Uterus (tissue), 4 donors: Measurements from ENCODE around the gene ZIM2. TPM values are rescaled to one million over a fixed set of nuclear protein-coding genes. Genes with fewer than 3 reads are reported as not detected.

Experiments
- DNase-seq, 2 donors: peaks; one replicate each; pipeline ENCODE4 v3.0.0-alpha.2; 2019 to 2020
- H3K27ac ChIP-seq, 2 donors: fragments of 200-600 bp; sonication (generic); 1 replicate in 1 of 2; 2 replicates in 1 of 2; pipeline ENCODE4 v1.5.1; 2016 to 2018
- H3K27me3 ChIP-seq, 2 donors: fragments of 200-600 bp; sonication (generic); one replicate each; pipeline ENCODE4 v1.5.1; 2018 to 2019; ENCODE audit warnings: control low read depth in 1 of 2
- H3K36me3 ChIP-seq, 2 donors: fragments of 200-600 bp; sonication (generic); one replicate each; pipeline ENCODE4 v1.5.1; 2019; ENCODE audit warnings: control low read depth in 1 of 2
- H3K4me1 ChIP-seq, 2 donors: fragments of 200-600 bp; sonication (generic); one replicate each; pipeline ENCODE4 v1.5.1; 2018 to 2019; ENCODE audit warnings: control low read depth in 1 of 2
- H3K4me3 ChIP-seq, 2 donors: fragments of 200-600 bp; sonication (generic); 1 replicate in 1 of 2; 2 replicates in 1 of 2; pipeline ENCODE4 v1.5.1; 2018 to 2019; ENCODE audit warnings: mild to moderate bottlenecking in 1 of 2
- H3K9me3 ChIP-seq, 2 donors: fragments of 200-600 bp; sonication (generic); one replicate each; pipeline ENCODE4 v1.5.1; 2019; ENCODE audit warnings: control low read depth in 1 of 2
- CTCF ChIP-seq, 4 experiments: fragments of 200-600 bp in 2 of 4; fragments of 450-650 bp in 2 of 4; sonication (generic) in 2 of 4; IDR thresholded peaks; one replicate each; pipeline ENCODE4 v1.5.1; 2016 to 2019; ENCODE audit warnings: antibody characterized with exemption in 4 of 4, mild to moderate bottlenecking in 2 of 4, moderate library complexity in 1 of 4
- POLR2A ChIP-seq, 2 donors: fragments of 450-650 bp; IDR thresholded peaks; one replicate each; pipeline ENCODE4 v1.6.1; 2016; ENCODE audit warnings: antibody characterized with exemption in 2 of 2, mild to moderate bottlenecking in 1 of 2, moderate library complexity in 1 of 2
- intact Hi-C: fragments of 100-400 bp; cut with DNase I; formaldehyde crosslinking; loops from one replicate; pipeline ENCODE4 v1.15.1; 2023; ENCODE audit warnings: low total_unique reads
- total RNA-seq, 4 donors: library from RNA; depleted of rRNA in 3 of 4; stranded (reverse); fragments of >200 nt in 3 of 4; gene quantifications; one replicate each; pipeline versions ENCODE4 v1.1.0 to v1.2.4, GENCODE V29; 2014 to 2023
- donor health status: DM: yes; HTN: yes; CAD: no.

Gene ZIM2
- total RNA-seq, 4 donors from 2014 or later: 4.9 to 6.0 TPM; not detected in 2

- peaks cover 0 to 6% of the 10 kb centered on the region in 2 donors for H3K4me1 ChIP-seq
- TF ChIP-seq POLR2A (IDR thresholded peaks at IDR 0.05) (no peak), CTCF (IDR thresholded peaks at IDR 0.05) (no peak)
- no peak overlapping the region for H3K4me3 ChIP-seq
- intact Hi-C loops: no loop called here
- no peaks in the 10 kb centered on the region for H3K9me3 ChIP-seq
- no peaks in the 10 kb centered on the region for H3K27me3 ChIP-seq
- DNase-seq: no peak
- no peak overlapping the region for H3K27ac ChIP-seq
- no peaks in the 10 kb centered on the region for H3K36me3 ChIP-seq
Measured at GRCh38 chr19:56831255-56831654, 9.3 kb downstream of the ZIM2 start.

DNA sequence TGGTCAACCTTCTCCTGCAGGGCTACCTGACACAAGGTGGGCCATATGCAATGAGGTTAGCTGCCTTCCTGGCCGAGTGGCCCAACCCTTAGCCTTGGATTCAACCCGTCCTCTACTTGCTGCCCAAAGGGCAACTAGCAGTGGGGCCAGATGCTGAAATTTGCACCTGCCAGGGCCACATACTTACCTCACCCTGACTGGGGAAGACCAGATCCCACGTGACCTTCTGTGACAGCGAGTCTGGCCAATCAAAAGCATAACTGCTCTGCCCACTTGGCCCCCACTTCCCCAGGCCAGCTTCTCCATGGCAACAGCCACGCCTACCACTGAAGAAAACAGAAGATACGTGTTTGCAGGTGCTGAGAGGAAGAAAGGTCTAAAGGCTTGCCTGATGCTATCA is 10.9 kb downstream of the ZIM2 start:
- no peak overlapping the region for H3K27ac ChIP-seq
- intact Hi-C loops: no loop called here
- H3K9me3 ChIP-seq: no peaks in the 10 kb centered on the region
- no peaks in the 10 kb centered on the region for H3K27me3 ChIP-seq
- H3K36me3 ChIP-seq: no peaks in the 10 kb centered on the region
- H3K4me3 ChIP-seq: no peak overlapping the region
- no peak for DNase-seq
- TF ChIP-seq CTCF (IDR thresholded peaks at IDR 0.05): no peak
- TF ChIP-seq POLR2A (IDR thresholded peaks at IDR 0.05): no peak
- peaks cover 0 to 6% of the 10 kb centered on the region in 2 donors for H3K4me1 ChIP-seq

- Histone ChIP-seq H3K36me3 (no peaks in the 10 kb centered on the region), H3K4me3 (no peak overlapping the region), H3K9me3 (no peaks in the 10 kb centered on the region), H3K4me1 (peaks cover 0 to 6% of the 10 kb centered on the region in 2 donors), H3K27ac (no peak overlapping the region), H3K27me3 (no peaks in the 10 kb centered on the region)
- DNase-seq: no peak
- intact Hi-C loops: no loop called here
- no peak for TF ChIP-seq CTCF (IDR thresholded peaks at IDR 0.05)
- no peak for TF ChIP-seq POLR2A (IDR thresholded peaks at IDR 0.05)
Measured at GRCh38 chr19:56827708-56828107, 12.8 kb downstream of the ZIM2 start.

- no peak overlapping the region for H3K27ac ChIP-seq
- no peak for DNase-seq
- intact Hi-C loops: no loop called here
- no peaks in the 10 kb centered on the region for H3K9me3 ChIP-seq
- no peak overlapping the region for H3K4me3 ChIP-seq
- no peaks in the 10 kb centered on the region for H3K27me3 ChIP-seq
- H3K4me1 ChIP-seq: no peaks in the 10 kb centered on the region
- no peaks in the 10 kb centered on the region for H3K36me3 ChIP-seq
- TF ChIP-seq CTCF (IDR thresholded peaks at IDR 0.05): no peak
Measured at GRCh38 chr19:56823956-56824355, 16.6 kb downstream of the ZIM2 start.

DNA sequence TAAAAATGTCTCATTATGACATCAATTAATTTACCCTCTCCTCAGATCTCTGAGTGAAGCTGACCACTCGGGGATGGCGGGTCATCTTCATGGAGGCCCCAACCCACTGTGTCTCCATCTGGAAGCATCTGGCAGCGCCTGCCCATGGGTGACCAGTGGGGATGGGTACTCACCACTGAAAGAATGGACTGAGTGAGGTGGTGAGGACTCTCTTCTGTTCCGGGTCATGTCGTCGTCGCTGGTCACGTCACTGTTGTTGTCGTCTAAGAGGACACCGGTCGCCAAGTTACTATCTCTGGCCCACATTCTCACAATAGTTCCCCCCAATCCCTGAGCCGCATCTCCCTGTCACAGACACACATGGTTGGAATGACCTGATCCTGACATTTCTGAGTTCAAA is 17.1 kb downstream of the ZIM2 start:
- no peak overlapping the region for H3K27ac ChIP-seq
- no peak for DNase-seq
- H3K4me1 ChIP-seq: no peaks in the 10 kb centered on the region
- no peaks in the 10 kb centered on the region for H3K27me3 ChIP-seq
- H3K4me3 ChIP-seq: no peak overlapping the region
- TF ChIP-seq POLR2A (IDR thresholded peaks at IDR 0.05) (no peak), CTCF (IDR thresholded peaks at IDR 0.05) (no peak)
- H3K36me3 ChIP-seq: no peaks in the 10 kb centered on the region
- intact Hi-C loops: no loop called here
- no peaks in the 10 kb centered on the region for H3K9me3 ChIP-seq
